CD1c-positive myeloid dendritic cell (primary cell): Measurements from ENCODE around the gene CFDP1.

Source experiments
- DNase-seq: peaks from one replicate; pipeline ENCODE4 v3.0.0-alpha.2; 2016; ENCODE audit errors: extremely low spot score

CFDP1 gene

GRCh38 chr16:75251280-75252048 lies 181.8 kb downstream of the CFDP1 start, which contains the start of gene BCAR1:
Gene BCAR1 (minus strand): TSS chr16:75251624. CDS start chr16:75251482, 142 bp downstream.
- peak; percentile 70 for DNase-seq

GRCh38 chr16:75250809-75251279 lies 182.5 kb downstream of the CFDP1 start:
- no peak for DNase-seq

GRCh38 chr16:75250089-75250808 lies 183.1 kb downstream of the CFDP1 start:
- DNase-seq = no peak

GRCh38 chr16:75249441-75249840 lies 183.9 kb downstream of the CFDP1 start:
- no peak for DNase-seq

GRCh38 chr16:75248536-75249380 lies 184.5 kb downstream of the CFDP1 start:
- DNase-seq = no peak

GRCh38 chr16:75248142-75248535 lies 185.2 kb downstream of the CFDP1 start:
- no peak for DNase-seq

GRCh38 chr16:75247249-75247648 lies 186.1 kb downstream of the CFDP1 start:
- no peak for DNase-seq

- DNase-seq = no peak
Observed at GRCh38 chr16:75246504-75247205, 186.6 kb downstream of the CFDP1 start.

- peak; percentile 31 for DNase-seq
Observed at GRCh38 chr16:75244844-75245758, 188.2 kb downstream of the CFDP1 start.

- DNase-seq = peak; percentile 46
Observed at GRCh38 chr16:75244225-75244809, 189.0 kb downstream of the CFDP1 start.
